SK-N-SH treated with all-trans-retinoic acid at 6 μM for 48 hours (cell line): ENCODE results near the gene DCUN1D2.

Experiments
- ATAC-seq: fragments of 200-7000 bp; cut with Tn5 transposase; 3 replicates; pipeline ENCODE4 v1.9.1; 2020; ENCODE audit warnings: mild to moderate bottlenecking, moderate library complexity
- ARNTL ChIP-seq: fragments of 450-650 bp; formaldehyde crosslinking; IDR thresholded peaks from 2 replicates; pipeline ENCODE4 v1.5.0; 2020; ENCODE audit warnings: low read depth, mild to moderate bottlenecking, moderate library complexity, borderline replicate concordance
- BACH2 ChIP-seq: fragments of 250-450 bp; sonication (Bioruptor Pico); IDR thresholded peaks from 2 replicates; pipeline ENCODE4 v1.9.0; 2021; ENCODE audit warnings: mild to moderate bottlenecking, borderline replicate concordance
- CREB5 ChIP-seq: fragments of 250-450 bp; sonication (Bioruptor Pico); IDR thresholded peaks from 2 replicates; pipeline ENCODE4 v1.5.1; 2020; ENCODE audit warnings: low read depth, mild to moderate bottlenecking, moderate library complexity
- CSDC2 ChIP-seq: fragments of 250-450 bp; sonication (Bioruptor Pico); IDR thresholded peaks from 2 replicates; pipeline ENCODE4 v1.5.0; 2020; ENCODE audit warnings: mild to moderate bottlenecking, moderate library complexity
- ESRRG ChIP-seq: fragments of 250-450 bp; sonication (Bioruptor Pico); IDR thresholded peaks from 2 replicates; pipeline ENCODE4 v1.6.1; 2021; ENCODE audit warnings: mild to moderate bottlenecking
- GLIS3 ChIP-seq: fragments of 250-450 bp; sonication (Bioruptor Pico); IDR thresholded peaks from 2 replicates; pipeline ENCODE4 v1.5.0; 2020; ENCODE audit warnings: mild to moderate bottlenecking, moderate library complexity
- ISL1 ChIP-seq: fragments of 250-450 bp; sonication (Bioruptor Pico); IDR thresholded peaks from 2 replicates; pipeline ENCODE4 v2.1.2; 2022; ENCODE audit warnings: mild to moderate bottlenecking, moderate library complexity
- OSR1 ChIP-seq: fragments of 250-450 bp; sonication (Bioruptor Pico); IDR thresholded peaks from 2 replicates; pipeline ENCODE4 v1.8.0; 2022; ENCODE audit warnings: moderate library complexity, mild to moderate bottlenecking, inconsistent platforms
- PATZ1 ChIP-seq: fragments of 250-450 bp; sonication (Bioruptor Pico); IDR thresholded peaks from 2 replicates; pipeline ENCODE4 v1.8.0; 2020; ENCODE audit warnings: mild to moderate bottlenecking, moderate library complexity, borderline replicate concordance
- POU6F1 ChIP-seq: fragments of 250-450 bp; sonication (Bioruptor Pico); IDR thresholded peaks from 2 replicates; pipeline ENCODE4 v1.8.0; 2021; ENCODE audit warnings: low read depth, mild to moderate bottlenecking, moderate library complexity, borderline replicate concordance
- PPARA ChIP-seq: fragments of 250-450 bp; sonication (Bioruptor Pico); IDR thresholded peaks from 2 replicates; pipeline ENCODE4 v1.5.0; 2020; ENCODE audit warnings: mild to moderate bottlenecking, borderline replicate concordance
- RARB ChIP-seq: fragments of 250-450 bp; sonication (Bioruptor Pico); IDR thresholded peaks from 2 replicates; pipeline ENCODE4 v1.8.0; 2021; ENCODE audit warnings: mild to moderate bottlenecking, moderate library complexity
- SNAI2 ChIP-seq: fragments of 250-450 bp; sonication (Bioruptor Pico); IDR thresholded peaks from 2 replicates; pipeline ENCODE4 v1.5.0; 2020; ENCODE audit warnings: mild to moderate bottlenecking, moderate library complexity
- TCF4 ChIP-seq: fragments of 250-450 bp; sonication (Bioruptor Pico); IDR thresholded peaks from 2 replicates; pipeline ENCODE4 v1.8.0; 2021; ENCODE audit warnings: mild to moderate bottlenecking, moderate library complexity, borderline replicate concordance
- TOX ChIP-seq: fragments of 250-450 bp; sonication (Bioruptor Pico); IDR thresholded peaks from 2 replicates; pipeline ENCODE4 v1.8.0; 2021; ENCODE audit warnings: mild to moderate bottlenecking, moderate library complexity, borderline replicate concordance
- TSHZ2 ChIP-seq: fragments of 250-450 bp; sonication (Bioruptor Pico); IDR thresholded peaks from 2 replicates; pipeline ENCODE4 v1.5.0; 2020; ENCODE audit warnings: mild to moderate bottlenecking, moderate library complexity
- ZC3H10 ChIP-seq: fragments of 250-450 bp; sonication (Bioruptor Pico); IDR thresholded peaks from 2 replicates; pipeline ENCODE4 v1.5.1; 2021; ENCODE audit warnings: mild to moderate bottlenecking, moderate library complexity
- ZFP3 ChIP-seq: fragments of 250-450 bp; sonication (Bioruptor Pico); IDR thresholded peaks from 2 replicates; pipeline ENCODE4 v1.5.0; 2020; ENCODE audit warnings: mild to moderate bottlenecking, moderate library complexity
- ZFP30 ChIP-seq: fragments of 450-650 bp; formaldehyde crosslinking; IDR thresholded peaks from 2 replicates; pipeline ENCODE4 v1.5.0; 2022; ENCODE audit warnings: mild to moderate bottlenecking, moderate library complexity
- ZNF565 ChIP-seq: fragments of 450-650 bp; formaldehyde crosslinking; conservative IDR thresholded peaks from 2 replicates; pipeline ENCODE4 v1.5.0; 2020; ENCODE audit warnings: low read depth, mild to moderate bottlenecking, moderate library complexity
- ZNF8 ChIP-seq: fragments of 450-650 bp; formaldehyde crosslinking; IDR thresholded peaks from 2 replicates; pipeline ENCODE4 v1.5.0; 2020; ENCODE audit warnings: mild to moderate bottlenecking, moderate library complexity
- TF ChIP-seq, protein P1 (sequence below): fragments of 250-450 bp; sonication (Bioruptor Pico); IDR thresholded peaks from 2 replicates; pipeline ENCODE4 v1.5.1; 2021; ENCODE audit warnings: mild to moderate bottlenecking, moderate library complexity

The DCUN1D2 gene

GRCh38 chr13:113442354-113442984, 48.0 kb downstream of the DCUN1D2 start:
- no peak for ATAC-seq
- TF ChIP-seq TCF4 (CRISPR knock-in tag) (no peak), RARB (CRISPR knock-in tag) (no peak), OSR1 (CRISPR knock-in tag) (no peak), TSHZ2 (CRISPR knock-in tag) (no peak), PATZ1 (CRISPR knock-in tag) (no peak), PPARA (CRISPR knock-in tag) (no peak), ISL1 (no peak), SNAI2 (CRISPR knock-in tag) (no peak), ZC3H10 (no peak), CREB5 (CRISPR knock-in tag) (no peak), BACH2 (CRISPR knock-in tag) (no peak)
- TF ChIP-seq, protein P1, sequence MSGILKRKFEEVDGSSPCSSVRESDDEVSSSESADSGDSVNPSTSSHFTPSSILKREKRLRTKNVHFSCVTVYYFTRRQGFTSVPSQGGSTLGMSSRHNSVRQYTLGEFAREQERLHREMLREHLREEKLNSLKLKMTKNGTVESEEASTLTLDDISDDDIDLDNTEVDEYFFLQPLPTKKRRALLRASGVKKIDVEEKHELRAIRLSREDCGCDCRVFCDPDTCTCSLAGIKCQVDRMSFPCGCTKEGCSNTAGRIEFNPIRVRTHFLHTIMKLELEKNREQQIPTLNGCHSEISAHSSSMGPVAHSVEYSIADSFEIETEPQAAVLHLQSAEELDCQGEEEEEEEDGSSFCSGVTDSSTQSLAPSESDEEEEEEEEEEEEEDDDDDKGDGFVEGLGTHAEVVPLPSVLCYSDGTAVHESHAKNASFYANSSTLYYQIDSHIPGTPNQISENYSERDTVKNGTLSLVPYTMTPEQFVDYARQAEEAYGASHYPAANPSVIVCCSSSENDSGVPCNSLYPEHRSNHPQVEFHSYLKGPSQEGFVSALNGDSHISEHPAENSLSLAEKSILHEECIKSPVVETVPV (CRISPR knock-in tag) = no peak

DNA sequence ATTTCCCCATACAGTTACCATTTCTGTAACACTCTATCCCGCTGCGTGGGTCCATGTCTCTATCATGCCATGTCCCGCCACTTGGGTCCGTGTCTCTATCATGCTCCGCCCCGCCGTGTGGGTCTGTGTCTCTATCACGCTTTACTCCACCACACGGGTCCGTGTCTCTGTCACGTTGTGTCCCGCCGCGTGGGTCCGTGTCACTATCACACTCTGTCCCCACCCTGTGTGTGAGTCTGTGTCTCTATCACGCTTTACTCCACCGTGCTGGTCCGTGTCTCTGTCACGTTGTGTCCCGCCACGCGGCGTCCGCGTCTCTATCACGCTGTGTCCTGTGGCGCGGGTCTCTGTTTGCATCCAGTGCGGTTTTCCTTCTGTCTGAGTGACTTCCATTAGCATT, 48.9 kb downstream of the DCUN1D2 start:
- ATAC-seq = no peak
- no peak for TF ChIP-seq TCF4 (CRISPR knock-in tag)
- no peak for TF ChIP-seq ISL1
- TF ChIP-seq ESRRG = no peak
- no peak for TF ChIP-seq ZC3H10
- TF ChIP-seq, protein P1 (CRISPR knock-in tag) = no peak
- no peak for TF ChIP-seq TSHZ2 (CRISPR knock-in tag)
- no peak for TF ChIP-seq POU6F1 (CRISPR knock-in tag)
- no peak for TF ChIP-seq TOX (CRISPR knock-in tag)
- TF ChIP-seq ARNTL (CRISPR knock-in tag) = no peak
- TF ChIP-seq BACH2 (CRISPR knock-in tag) = no peak
- TF ChIP-seq SNAI2 (CRISPR knock-in tag) = no peak
- no peak for TF ChIP-seq ZFP3 (CRISPR knock-in tag)
- no peak for TF ChIP-seq CSDC2 (CRISPR knock-in tag)
- no peak for TF ChIP-seq ZNF8 (CRISPR knock-in tag)
- no peak for TF ChIP-seq ZNF565 (CRISPR knock-in tag)
- no peak for TF ChIP-seq GLIS3 (CRISPR knock-in tag)
- no peak for TF ChIP-seq ZFP30
